HCT116 (cell line): ENCODE results near the gene SERPINI1. TPM values are rescaled to one million over a fixed set of nuclear protein-coding genes. Genes with fewer than 3 reads are reported as not detected.

ENCODE experiments used
- ATAC-seq: fragments of 200-7000 bp; cut with Tn5 transposase; 2 replicates; pipeline ENCODE4 v1.9.1; 2020; ENCODE audit warnings: mild to moderate bottlenecking, moderate library complexity
- BruUV-seq: library from RNA; stranded (reverse); fragments of 400-500 nt; replicated peaks from 2 replicates; lab custom pipeline; 2021; lab: Mats Ljungman, UMichigan
- CTCF ChIA-PET: fragments of 300-600 bp; sonication (Branson Sonifier 250); formaldehyde crosslinking; loops from one replicate; lab custom pipeline; 2021; ENCODE audit warnings: antibody characterized with exemption; lab: Charles Lee
- POLR2A ChIA-PET: fragments of 300-600, 350-600 bp; sonication (Branson Sonifier 250); formaldehyde crosslinking; loops from one replicate; lab custom pipeline; 2021; ENCODE audit warnings: antibody characterized with exemption; lab: Charles Lee
- RAD21 ChIA-PET, 2 experiments: fragments of 300-600 bp; sonication (Branson Sonifier 250); formaldehyde crosslinking; loops; one replicate each; lab custom pipeline; 2023; ENCODE audit warnings: low total read pairs in 2 of 2; ENCODE audit not compliant: uncharacterized antibody in 2 of 2, unreplicated experiment in 2 of 2, low non-redundant PET in 1 of 2; lab: Charles Lee
- DNase-seq: peaks from one replicate; pipeline ENCODE4 v3.0.0-alpha.2; 2010; ENCODE audit warnings: low read depth, low spot score
- H2AFZ ChIP-seq: fragments of 200-600 bp; shearing (Covaris generic), sonication (generic); 2 replicates; pipeline ENCODE4 v1.6.1; 2017; ENCODE audit warnings: low read depth, mixed run types, mixed read lengths, antibody characterized with exemption, low read length; ENCODE audit not compliant: poor library complexity, severe bottlenecking
- H3K27ac ChIP-seq: 2 replicates; pipeline ENCODE4 v1.5.1; 2012; ENCODE audit warnings: low read depth, low read length
- H3K27me3 ChIP-seq: fragments of 200-600 bp; sonication (generic); 2 replicates; pipeline ENCODE4 v1.6.1; 2016; ENCODE audit warnings: mixed run types, low read length, mixed read lengths; ENCODE audit not compliant: insufficient read depth
- H3K36me3 ChIP-seq, 2 experiments: fragments of 200-500 bp in 1 of 2; fragments of 200-600 bp in 1 of 2; sonication (Bioruptor generic) in 1 of 2; sonication (generic) in 1 of 2; 2 replicates each; pipeline versions ENCODE4 v1.5.1 to v1.6.1; 2014 to 2016; ENCODE audit warnings: low read length in 2 of 2, inconsistent platforms in 1 of 2, mixed read lengths in 1 of 2, mixed run types in 1 of 2; ENCODE audit not compliant: insufficient read depth in 2 of 2, control insufficient read depth in 1 of 2
- H3K4me1 ChIP-seq, 2 experiments: fragments of 200-600 bp in 1 of 2; sonication (generic) in 1 of 2; 2 replicates each; pipeline versions ENCODE4 v1.5.1 to v1.6.1; 2012 to 2017; ENCODE audit warnings: low read length in 2 of 2, inconsistent platforms in 1 of 2, mild to moderate bottlenecking in 1 of 2, mixed read lengths in 1 of 2, mixed run types in 1 of 2, moderate library complexity in 1 of 2; ENCODE audit not compliant: insufficient read depth in 2 of 2, control insufficient read depth in 1 of 2
- H3K4me2 ChIP-seq: fragments of 200-600 bp; sonication (generic); 2 replicates; pipeline ENCODE4 v1.6.1; 2017; ENCODE audit warnings: mixed run types, low read length, mixed read lengths
- H3K4me3 ChIP-seq, 2 experiments: fragments of 200-600 bp in 1 of 2; sonication (generic) in 1 of 2; replicated peaks in 1 of 2; 2 replicates each; pipeline ENCODE4 v1.5.1; 2011 to 2016; ENCODE audit warnings: low read length in 2 of 2, control low read depth in 1 of 2, low read depth in 1 of 2, mild to moderate bottlenecking in 1 of 2, mixed read lengths in 1 of 2, mixed run types in 1 of 2
- H3K79me2 ChIP-seq: fragments of 200-600 bp; sonication (generic); 2 replicates; pipeline ENCODE4 v1.6.1; 2017; ENCODE audit warnings: mild to moderate bottlenecking, mixed run types, low read length, moderate library complexity, mixed read lengths; ENCODE audit not compliant: insufficient read depth
- H3K9ac ChIP-seq: fragments of 200-600 bp; sonication (generic); 2 replicates; pipeline ENCODE4 v1.6.1; 2016; ENCODE audit warnings: low read length, mixed read lengths
- H3K9me2 ChIP-seq: fragments of 200-600 bp; sonication (generic), shearing (Covaris generic); 2 replicates; pipeline ENCODE4 v1.6.1; 2017; ENCODE audit warnings: mixed run types, mild to moderate bottlenecking, moderate library complexity; ENCODE audit not compliant: insufficient read depth
- H3K9me3 ChIP-seq, 2 experiments: fragments of 200-500 bp in 1 of 2; fragments of 200-600 bp in 1 of 2; sonication (Bioruptor generic) in 1 of 2; sonication (generic) in 1 of 2; 2 replicates each; pipeline ENCODE4 v1.6.1; 2014 to 2017; ENCODE audit warnings: low read length in 2 of 2, mixed read lengths in 2 of 2, inconsistent platforms in 1 of 2, low read depth in 1 of 2, mild to moderate bottlenecking in 1 of 2, mixed run types in 1 of 2, moderate library complexity in 1 of 2; ENCODE audit not compliant: control insufficient read depth in 1 of 2, insufficient read depth in 1 of 2
- H4K20me1 ChIP-seq: fragments of 200-600 bp; sonication (generic), shearing (Covaris generic); 2 replicates; pipeline ENCODE4 v1.6.1; 2017; ENCODE audit warnings: mixed run types, mild to moderate bottlenecking, moderate library complexity; ENCODE audit not compliant: insufficient read depth
- CBX3 ChIP-seq: IDR thresholded peaks from 2 replicates; pipeline ENCODE4 v1.6.1; 2012; ENCODE audit warnings: low read depth
- JUND ChIP-seq: IDR thresholded peaks from 2 replicates; pipeline ENCODE4 v1.6.1; 2012
- SIN3A ChIP-seq: IDR thresholded peaks from 2 replicates; pipeline ENCODE4 v1.6.1; 2012; ENCODE audit warnings: low read depth
- ZNF274 ChIP-seq: fragments of 200-500 bp; sonication (Bioruptor generic); IDR thresholded peaks from 2 replicates; pipeline ENCODE4 v1.6.1; 2014; ENCODE audit warnings: mild to moderate bottlenecking, low read depth, low read length, inconsistent platforms
- intact Hi-C: fragments of 100-400 bp; cut with micrococcal nuclease; formaldehyde crosslinking; loops from 2 replicates; pipeline ENCODE4 v1.10.0; 2022
- total RNA-seq: library from RNA; stranded (reverse); gene quantifications from one replicate; pipeline ENCODE4 v1.2.1, GENCODE V29; 2021; ENCODE audit not compliant: unreplicated experiment

Gene SERPINI1
- total RNA-seq, 1 experiment from 2014 or later, result 6.5 TPM

DNA sequence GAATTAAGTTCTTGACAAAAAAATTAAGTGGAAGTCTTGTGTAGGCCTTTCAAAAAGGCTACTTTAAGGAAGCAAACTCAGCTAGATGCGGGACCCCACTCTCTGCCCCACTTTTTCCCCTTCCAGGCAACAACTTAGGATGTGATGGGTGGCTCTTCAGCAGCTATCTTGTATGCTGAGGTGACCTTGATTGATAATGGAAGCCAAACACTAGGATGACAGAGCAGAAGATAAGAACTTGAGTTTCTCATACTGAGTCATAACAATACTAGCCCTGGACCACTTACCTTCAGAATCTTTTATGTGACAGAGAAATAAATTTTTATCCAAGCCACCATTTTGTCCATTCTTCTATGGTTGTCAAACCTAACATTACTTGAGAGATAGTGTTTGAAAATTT, 16.9 kb upstream of the SERPINI1 start:
- POLR2A ChIA-PET, result no interaction called here
- H3K4me1 ChIP-seq, result no peaks in the 10 kb centered on the region
- no TSS peak for BruUV-seq
- peaks cover 4% of the 10 kb centered on the region; the same call in 1 of the 2 replicates for H4K20me1 ChIP-seq
- no peak overlapping the region for H3K4me3 ChIP-seq
- no peaks in the 10 kb centered on the region for H3K27me3 ChIP-seq
- no peaks in the 10 kb centered on the region for H3K9me2 ChIP-seq
- ATAC-seq, result no peak
- CTCF ChIA-PET, result no interaction called here
- H3K79me2 ChIP-seq, result peaks cover 90% of the 10 kb centered on the region
- H3K9me3 ChIP-seq, result no peaks in the 10 kb centered on the region
- peaks cover 3 to 7% of the 10 kb centered on the region in 2 experiments; a peak in 1 of 4 replicates for H3K36me3 ChIP-seq
- H3K9ac ChIP-seq, result no peak overlapping the region
- H3K4me2 ChIP-seq, result no peak overlapping the region
- RAD21 ChIA-PET, result no interaction called here
- no peak for TF ChIP-seq SIN3A
- TF ChIP-seq ZNF274, result no peak
- no peak overlapping the region for H3K27ac ChIP-seq
- H2AFZ ChIP-seq, result no peak overlapping the region
- DNase-seq, result no peak
- intact Hi-C loops, result no loop called here

DNA sequence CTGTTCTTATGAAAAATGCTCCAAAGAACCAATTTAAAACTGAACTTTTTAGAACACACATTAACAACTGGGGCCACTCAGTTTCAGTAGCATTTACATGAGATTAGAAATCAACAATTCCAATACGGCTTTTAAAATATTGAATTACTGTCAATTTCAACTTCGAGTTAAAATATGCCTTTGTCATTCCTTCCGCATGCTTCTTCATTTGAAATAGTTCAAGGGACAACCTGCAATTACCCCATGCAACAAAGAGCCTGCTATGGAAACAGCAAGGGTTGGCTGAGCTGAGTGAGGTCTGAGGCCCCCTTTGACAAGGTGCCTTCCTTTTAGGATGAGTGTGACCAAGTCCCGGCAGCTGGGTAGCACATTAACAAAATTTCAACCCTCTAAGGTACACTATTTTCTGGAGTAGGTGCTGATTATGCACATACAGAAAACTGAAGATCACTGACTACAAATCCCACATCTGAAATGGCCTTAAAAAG, 12.5 kb upstream of the SERPINI1 start:
- Histone ChIP-seq H3K9me3 (no peaks in the 10 kb centered on the region), H4K20me1 (peaks cover 16% of the 10 kb centered on the region; the same call in 1 of the 2 replicates), H3K4me3 (no peak overlapping the region), H3K4me2 (no peak overlapping the region), H3K4me1 (no peaks in the 10 kb centered on the region), H3K9me2 (no peaks in the 10 kb centered on the region), H2AFZ (no peak overlapping the region), H3K36me3 (peaks cover 2 to 3% of the 10 kb centered on the region in 2 experiments; a peak in 1 of 4 replicates), H3K79me2 (peaks cover 89% of the 10 kb centered on the region), H3K9ac (no peak overlapping the region), H3K27ac (no peak overlapping the region), H3K27me3 (no peaks in the 10 kb centered on the region)
- ATAC-seq (no peak), DNase-seq (no peak)
- intact Hi-C loops, result no loop called here
- CTCF ChIA-PET, result no interaction called here
- no peak for TF ChIP-seq SIN3A
- TF ChIP-seq JUND, result no peak
- TF ChIP-seq CBX3, result no peak
- no TSS peak for BruUV-seq
- RAD21 ChIA-PET, result no interaction called here
- POLR2A ChIA-PET, result no interaction called here
